SKM-1 (cell line): ENCODE results near the gene PLA2G4D.
"Not testable (repeated sequence)": the region's sequence is repeated elsewhere in the genome, so short reads cannot be mapped to it uniquely, and the experiment has no call there.

Source experiments
- DNase-seq: peaks from one replicate; lab custom pipeline; 2025; ENCODE audit not compliant: unreplicated experiment; lab: John Stamatoyannopoulos, UW

The PLA2G4D gene

GRCh38 chr15:42123546-42123945 is 29.2 kb upstream of the PLA2G4D start:
- no peak for DNase-seq

GRCh38 chr15:42121682-42122081 is 27.3 kb upstream of the PLA2G4D start:
- DNase-seq = no peak

- peak; percentile 59 for DNase-seq
These were observed 26.7 kb upstream of the PLA2G4D start for GRCh38 chr15:42121021-42121420.

GRCh38 chr15:42120285-42120684 is 25.9 kb upstream of the PLA2G4D start:
- DNase-seq = no peak

GRCh38 chr15:42119446-42119760 is 25.0 kb upstream of the PLA2G4D start:
- no peak for DNase-seq

GRCh38 chr15:42118650-42119445 is 24.5 kb upstream of the PLA2G4D start:
- no peak for DNase-seq

GRCh38 chr15:42111924-42112323 is 17.6 kb upstream of the PLA2G4D start:
- peak; percentile 64 for DNase-seq

- DNase-seq = no peak
These were observed 16.0 kb upstream of the PLA2G4D start for GRCh38 chr15:42110367-42110766.

GRCh38 chr15:42108806-42109205 is 14.4 kb upstream of the PLA2G4D start:
- DNase-seq = no peak

- DNase-seq = no peak
These were observed 13.8 kb upstream of the PLA2G4D start for GRCh38 chr15:42108189-42108588.

- DNase-seq = no peak
These were observed 13.1 kb upstream of the PLA2G4D start for GRCh38 chr15:42107473-42107872.

- DNase-seq = no peak
These were observed 11.9 kb upstream of the PLA2G4D start for GRCh38 chr15:42106288-42106687.

- DNase-seq = no peak
These were observed 9.9 kb upstream of the PLA2G4D start for GRCh38 chr15:42104095-42104891.

- DNase-seq = no peak
These were observed 8.4 kb upstream of the PLA2G4D start for GRCh38 chr15:42102646-42103235.

- DNase-seq = no peak
These were observed 7.5 kb upstream of the PLA2G4D start for GRCh38 chr15:42101861-42102260.

- no peak for DNase-seq
These were observed 5.8 kb upstream of the PLA2G4D start for GRCh38 chr15:42100021-42100800.

- DNase-seq = no peak
These were observed 2.7 kb upstream of the PLA2G4D start for GRCh38 chr15:42097018-42097417.

GRCh38 chr15:42093966-42094365 is 396 bp downstream of the PLA2G4D start:
- no peak for DNase-seq

GRCh38 chr15:42092398-42093318 is 1.7 kb downstream of the PLA2G4D start:
- no peak for DNase-seq

- not testable (repeated sequence) for DNase-seq
These were observed 2.5 kb downstream of the PLA2G4D start for GRCh38 chr15:42091753-42092397.
